Activated T-helper 1 cell treated with Interleukin-2 at 50 U/mL for 16 hours (primary cell): ENCODE data around the gene KIF1B.
A peak's percentile ranks its signal among the peaks of the same experiment; 100 is the strongest.
"Not testable (repeated sequence)": the region's sequence is repeated elsewhere in the genome, so short reads cannot be mapped to it uniquely, and the experiment has no call there.

Source experiments
- DNase-seq: peaks from one replicate; pipeline ENCODE4 v3.0.0-alpha.2; 2020; ENCODE audit warnings: low read depth

KIF1B gene

DNA sequence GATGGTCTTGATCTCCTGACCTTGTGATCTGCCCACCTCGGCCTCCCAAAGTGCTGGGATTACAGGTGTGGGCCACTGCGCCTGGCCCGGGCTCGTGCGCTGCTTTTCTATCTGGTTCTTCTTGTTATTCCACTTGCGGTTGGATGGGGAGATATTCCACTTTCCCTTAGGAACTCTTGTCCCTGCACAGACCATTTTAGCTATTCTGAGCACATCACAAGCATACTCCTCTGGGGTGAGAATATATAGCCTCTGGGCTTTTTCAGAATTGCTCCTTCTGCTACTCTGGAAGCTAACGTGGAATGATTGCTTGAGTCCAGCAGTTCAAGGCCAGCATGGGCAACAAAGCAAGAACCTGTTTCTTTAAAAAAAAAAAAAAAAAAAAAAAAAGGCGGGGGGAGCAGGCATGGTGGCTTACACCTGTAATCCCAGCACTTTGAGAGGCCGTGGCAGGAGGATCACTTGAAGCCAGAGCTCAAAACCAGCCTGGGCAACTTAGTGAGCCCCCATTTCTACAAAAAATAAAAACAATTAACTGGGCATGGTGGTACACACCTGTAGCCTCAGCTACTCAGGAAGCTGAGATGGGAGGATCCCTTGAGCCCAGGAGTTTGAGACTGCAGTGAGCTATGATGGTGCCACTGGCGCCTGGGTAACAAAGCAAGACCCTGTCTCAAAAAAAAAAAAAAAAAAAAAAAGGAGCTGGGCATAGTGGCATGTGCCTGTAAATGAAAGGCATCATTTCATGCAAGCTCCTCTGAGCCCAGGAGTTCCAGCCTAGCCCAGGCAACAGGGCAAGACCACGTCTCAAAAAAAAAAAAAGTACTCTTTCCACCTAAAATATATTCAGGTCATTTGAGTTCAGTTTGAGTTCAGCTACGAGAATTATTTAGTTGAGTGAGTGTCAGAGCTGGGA lies 176.6 kb downstream of the KIF1B start:
- no peak for DNase-seq

DNA sequence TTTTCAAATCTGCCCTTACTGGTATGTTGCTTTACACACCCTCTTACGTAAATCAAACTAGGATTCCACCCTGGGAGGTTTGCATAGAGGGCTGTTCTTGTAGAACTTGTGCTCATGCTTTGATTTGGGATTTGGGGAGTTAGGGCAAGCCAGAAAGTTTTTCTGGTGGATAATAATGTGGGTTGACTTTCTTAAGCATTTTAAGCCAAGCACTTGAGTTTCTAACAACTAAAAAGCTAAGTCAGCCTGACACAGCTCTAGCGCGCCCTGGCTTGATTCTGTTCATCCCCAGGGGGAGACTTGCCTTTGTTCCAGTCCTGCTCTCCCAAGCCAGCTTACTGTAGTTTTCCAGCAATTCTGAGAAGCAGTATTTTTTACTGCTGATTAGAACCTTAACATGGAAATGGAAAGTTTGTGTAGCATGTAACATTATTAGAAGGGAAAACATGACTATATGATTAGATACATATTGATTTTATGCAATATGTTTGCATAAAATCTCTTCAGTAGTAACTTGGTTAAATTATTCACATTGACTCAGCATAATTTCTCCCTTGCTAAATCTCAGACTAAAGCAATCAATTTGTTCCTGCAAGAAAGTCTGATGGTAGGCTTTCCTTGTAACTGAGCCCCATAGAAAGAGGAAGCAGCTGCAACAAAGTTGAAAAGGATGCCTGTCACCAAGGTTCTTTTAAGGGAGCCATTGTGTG lies 177.5 kb downstream of the KIF1B start:
- DNase-seq, result no peak

DNA sequence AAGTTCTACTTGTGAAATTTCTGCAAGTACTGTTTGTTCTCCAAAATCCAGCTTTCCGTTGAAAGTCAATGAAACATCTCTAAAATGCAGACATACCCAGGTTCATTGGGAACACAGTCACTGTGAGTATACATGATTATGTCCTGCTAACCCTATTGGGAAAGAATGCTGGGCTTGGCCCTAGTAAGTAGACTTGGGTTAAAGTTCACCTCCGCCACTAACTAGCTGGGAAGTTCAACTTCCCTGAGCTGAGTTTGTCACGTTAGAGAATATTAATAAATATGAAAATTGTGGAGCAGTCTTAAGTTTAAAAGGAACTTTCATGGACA lies 178.0 kb downstream of the KIF1B start:
- no peak for DNase-seq

DNA sequence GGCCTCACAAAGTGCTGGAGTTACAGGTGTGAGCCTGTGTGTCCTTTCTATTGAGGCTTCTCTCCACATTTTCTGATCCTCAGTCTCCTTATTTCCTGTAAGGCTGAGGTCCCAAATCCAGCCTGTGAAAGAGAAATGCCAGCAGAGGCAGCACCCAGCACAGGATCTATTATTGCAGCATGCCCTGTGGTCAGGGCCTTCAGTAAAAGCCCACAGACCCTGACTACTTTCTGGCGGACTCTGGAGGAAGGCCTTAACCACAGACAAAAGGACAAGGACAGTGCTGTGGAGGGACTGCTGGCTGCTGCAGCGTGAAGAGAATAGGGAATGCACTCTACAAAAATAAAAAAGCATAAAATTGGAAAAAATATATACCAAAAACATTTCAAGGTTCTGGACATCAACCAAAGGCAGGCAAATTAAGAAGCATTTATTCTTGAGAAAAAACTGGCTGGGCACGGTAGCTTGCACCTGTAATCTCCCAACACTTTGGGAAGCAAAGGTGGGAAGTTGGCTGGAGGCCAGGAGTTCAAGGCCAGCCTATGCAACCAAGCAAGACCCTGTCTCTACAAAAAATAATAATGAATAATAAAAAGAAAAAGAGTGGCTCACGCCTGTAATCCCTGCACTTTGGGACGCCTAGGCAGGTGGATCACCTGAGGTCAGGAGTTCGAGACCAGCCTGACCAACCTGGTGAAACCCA lies 179.1 kb downstream of the KIF1B start:
- DNase-seq, result no peak

DNA sequence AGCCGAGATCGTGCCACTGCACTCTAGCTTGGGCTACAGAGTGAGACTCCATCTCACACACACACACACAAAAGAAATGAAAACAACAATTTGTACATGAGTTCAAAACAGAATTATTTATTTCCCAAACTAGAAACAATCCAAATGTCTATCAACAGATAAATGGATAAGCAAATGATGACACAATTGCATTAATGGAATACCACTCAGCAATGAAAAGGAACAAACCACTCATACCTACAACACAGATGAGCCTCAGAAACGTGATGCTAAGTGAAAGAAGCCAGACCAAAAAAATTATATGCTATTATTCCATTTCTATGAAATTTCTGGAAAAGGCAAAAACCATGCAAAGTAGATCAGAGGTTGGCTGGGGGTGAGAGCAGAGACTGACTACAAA lies 186.5 kb downstream of the KIF1B start:
- DNase-seq, result no peak

DNA sequence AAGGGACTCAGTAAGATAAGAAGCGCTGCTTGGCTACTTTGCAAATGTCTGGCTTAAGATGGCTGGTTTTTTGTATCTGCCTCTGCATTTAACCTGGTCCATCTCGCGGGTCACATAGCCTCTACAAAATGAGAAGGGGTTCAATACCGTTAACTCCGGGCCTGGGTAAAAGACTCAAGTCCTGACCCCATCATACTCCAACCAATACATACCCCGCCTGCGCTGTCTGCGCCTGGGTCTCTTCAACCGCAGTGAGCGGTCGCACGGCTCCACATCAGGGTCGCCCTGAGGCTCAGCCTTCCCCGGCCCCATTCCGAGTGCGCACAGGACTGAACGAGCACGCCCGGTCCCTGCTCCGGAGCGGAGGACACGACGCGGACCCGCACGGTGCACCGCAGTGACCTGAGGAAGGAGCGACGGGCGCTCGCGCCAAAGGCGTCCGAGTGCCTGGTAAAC lies 187.9 kb downstream of the KIF1B start:
- DNase-seq, result no peak

DNA sequence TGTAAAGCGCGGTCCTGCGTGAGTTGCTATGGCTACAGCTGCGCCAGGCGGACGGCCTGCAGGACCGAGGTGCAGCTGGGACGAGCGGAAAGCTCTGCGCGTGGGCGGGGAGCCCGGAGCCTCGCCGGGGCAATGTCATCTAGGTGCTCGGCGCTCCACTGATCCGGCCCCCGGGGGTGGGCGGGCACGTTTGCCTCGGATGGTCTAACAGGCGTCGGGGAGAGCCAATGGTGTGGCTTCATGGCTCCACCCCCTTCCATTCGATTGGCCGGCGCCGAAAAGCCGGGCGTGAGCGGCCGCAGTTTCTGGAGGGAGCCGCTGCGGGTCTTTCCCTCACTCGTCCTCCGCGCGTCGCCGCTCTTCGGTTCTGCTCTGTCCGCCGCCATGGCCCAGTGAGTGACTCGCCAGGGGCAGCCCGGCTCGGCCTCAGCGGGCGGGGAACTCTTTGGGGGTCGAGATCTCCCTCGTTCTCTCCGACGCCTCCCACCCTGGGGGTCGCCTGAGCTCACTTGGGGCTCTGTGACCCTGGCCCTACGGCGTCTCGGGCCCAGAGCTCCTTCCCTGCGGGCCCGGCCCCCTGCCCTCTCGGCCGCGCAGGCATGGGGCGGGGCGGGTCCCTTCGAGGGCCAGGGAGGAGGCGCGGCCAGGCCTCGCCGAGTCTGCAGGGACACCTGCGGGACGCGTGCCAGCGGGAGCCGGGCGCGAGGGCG lies 188.5 kb downstream of the KIF1B start, which contains the start of gene PGD:
TSS of gene PGD (plus strand) at position 331 of the 710 bp plus-strand sequence. CDS start at position 385, 54 bp downstream.
- DNase-seq, result peak; percentile 93

DNA sequence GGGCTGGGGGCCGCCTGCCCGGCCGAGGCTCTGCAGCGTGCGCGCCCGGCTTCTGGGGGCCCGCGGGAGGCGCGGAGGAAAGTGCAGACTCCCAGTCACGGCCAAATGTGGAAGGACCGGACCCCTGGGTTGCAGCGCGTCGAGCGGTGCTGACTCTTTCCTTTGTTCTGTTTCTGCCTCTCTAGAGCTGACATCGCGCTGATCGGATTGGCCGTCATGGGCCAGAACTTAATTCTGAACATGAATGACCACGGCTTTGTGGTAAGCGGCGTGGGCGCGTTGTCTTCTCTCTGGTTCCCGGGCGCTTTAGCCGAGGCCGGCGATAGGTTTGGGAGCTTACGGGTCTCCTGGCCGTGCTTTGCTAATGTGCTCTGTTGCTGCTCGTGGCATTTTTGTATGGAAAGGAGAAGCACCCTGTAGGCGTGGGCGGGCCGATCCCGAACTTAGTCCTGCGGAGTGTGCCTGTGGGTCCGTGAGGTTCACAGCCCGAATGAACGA lies 189.1 kb downstream of the KIF1B start:
- DNase-seq, result no peak

DNA sequence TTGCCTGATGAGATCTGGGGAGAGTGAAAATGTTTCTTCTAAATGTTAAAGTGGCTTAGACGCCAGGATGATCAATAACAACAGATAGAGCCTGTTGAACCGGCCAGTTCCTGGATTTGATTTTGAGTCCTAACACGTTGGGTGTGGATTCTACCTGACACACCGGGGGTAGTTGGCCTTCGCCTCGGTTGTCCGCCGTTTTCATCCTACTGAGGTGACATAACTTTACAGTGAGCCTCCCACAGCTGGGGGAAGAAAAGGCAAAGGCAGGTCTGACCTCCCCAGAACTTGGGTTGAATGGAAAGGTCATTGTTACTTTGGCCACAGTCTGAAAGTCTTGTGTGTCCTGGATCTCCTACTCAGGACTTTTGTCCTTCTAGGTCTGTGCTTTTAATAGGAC lies 189.6 kb downstream of the KIF1B start:
- DNase-seq, result no peak

DNA sequence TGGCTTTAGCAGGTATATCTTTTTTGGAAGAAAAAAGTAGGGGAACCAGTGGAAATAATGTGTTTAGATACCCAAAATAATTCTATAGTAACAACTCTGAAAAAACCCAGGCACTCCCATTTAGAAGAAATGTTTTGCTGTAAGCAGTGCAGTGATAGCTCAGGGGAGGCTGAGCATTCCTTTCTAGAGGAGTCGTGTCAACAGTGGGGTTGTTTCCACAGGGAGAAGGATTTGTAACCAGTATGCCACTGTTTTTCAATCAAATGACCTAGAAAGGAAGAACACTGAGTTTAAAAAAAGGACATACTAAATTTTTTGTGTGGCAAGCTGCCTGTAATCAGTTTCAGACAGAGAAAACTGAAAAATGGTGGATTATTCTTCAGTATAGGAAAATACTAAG lies 190.9 kb downstream of the KIF1B start:
- no peak for DNase-seq

DNA sequence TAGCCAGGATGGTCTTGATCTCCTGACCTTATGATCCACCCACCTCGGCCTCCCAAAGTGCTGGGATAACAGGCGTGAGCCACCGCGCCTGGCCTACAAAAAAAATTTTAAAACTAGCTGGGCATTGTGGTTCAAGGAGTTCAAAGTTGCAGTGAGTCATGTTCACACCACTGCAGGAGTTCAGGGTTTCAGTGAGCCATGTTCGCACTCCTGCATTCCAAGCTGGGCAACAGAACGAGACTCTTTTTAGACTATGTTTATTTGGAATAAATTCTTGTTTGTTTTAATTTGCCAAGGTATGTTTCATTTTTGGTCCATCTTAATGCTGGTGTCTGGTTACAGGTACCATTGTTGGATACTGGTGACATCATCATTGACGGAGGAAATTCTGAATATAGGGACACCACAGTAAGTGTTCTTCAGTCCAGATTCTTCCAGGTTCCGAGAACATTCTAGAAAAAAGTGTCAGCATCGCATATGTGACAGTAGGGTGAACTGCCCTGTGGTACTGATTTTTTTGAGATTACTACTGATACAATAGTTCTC lies 192.4 kb downstream of the KIF1B start:
- no peak for DNase-seq

DNA sequence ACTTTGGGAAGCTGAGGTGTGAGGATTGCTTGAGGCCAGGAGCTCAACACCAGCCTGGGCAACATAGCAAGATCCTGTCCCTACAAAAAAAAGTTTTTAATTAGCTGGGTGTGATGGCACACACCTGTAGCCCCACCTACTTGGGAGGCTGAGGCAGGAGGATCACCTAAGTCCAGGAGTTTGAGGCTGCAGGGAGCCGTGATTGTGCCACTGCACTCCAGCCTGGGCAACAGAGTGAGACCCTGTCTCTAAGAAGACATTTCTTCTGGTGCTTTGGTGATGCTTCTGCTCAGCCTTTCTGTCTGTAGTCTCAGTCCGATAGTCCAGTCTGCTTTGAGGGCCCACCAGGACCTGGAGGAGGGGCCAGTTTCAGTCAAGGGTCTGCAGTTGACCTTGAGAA lies 196.8 kb downstream of the KIF1B start:
- DNase-seq, result no peak

DNA sequence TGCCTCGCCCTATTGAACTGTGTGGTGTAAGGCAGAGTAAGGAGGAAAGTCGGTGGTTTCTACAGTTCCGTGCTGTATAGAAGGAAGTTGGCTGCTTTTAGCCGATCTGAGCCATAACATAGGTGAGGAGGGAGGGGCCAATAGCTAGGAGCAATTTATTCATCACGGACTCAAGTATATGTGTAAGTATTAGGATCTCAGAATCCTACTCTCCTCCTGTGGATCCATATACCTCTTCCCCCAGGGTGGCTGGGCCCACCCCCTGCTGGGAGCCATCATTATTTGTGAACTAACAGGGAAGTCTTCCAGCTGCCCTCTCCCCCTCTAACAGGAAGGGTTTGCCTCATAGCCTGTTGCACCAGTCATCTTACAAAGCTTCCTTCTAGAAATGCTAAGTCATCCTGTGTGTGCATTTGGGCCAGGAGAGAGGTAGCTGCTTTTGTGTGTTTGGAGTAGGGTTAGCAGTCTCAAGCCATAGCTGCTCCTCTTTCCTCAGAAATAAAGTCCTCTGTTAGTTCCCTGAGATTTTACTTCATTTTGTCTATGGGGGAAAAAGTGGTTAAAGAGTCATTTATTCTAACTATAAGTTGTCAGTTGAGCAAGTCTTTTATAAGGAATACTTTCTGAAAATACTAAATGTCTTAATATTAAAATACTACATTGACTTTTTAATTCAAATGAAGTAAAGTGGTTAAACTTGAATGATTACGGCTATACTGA lies 205.0 kb downstream of the KIF1B start:
- no peak for DNase-seq

DNA sequence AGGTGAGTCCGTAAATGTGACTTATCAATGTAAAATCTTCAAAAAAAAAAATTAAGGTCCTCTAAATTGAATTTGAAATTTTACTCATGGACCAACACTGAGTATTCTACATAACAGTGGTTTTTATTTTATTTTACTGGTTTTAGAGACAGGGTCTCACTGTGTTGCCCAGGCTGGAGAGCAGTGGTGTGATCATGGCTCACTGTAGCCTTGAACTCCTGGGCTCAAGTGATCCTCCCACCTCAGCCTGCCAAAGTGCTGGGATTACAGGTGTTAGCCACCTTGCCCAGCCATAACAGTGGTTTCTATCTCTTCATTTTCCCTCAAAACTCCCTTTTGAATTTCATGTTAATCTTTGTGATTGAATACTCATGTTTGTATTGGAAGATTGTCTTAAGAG lies 205.6 kb downstream of the KIF1B start:
- DNase-seq, result not testable (repeated sequence)

DNA sequence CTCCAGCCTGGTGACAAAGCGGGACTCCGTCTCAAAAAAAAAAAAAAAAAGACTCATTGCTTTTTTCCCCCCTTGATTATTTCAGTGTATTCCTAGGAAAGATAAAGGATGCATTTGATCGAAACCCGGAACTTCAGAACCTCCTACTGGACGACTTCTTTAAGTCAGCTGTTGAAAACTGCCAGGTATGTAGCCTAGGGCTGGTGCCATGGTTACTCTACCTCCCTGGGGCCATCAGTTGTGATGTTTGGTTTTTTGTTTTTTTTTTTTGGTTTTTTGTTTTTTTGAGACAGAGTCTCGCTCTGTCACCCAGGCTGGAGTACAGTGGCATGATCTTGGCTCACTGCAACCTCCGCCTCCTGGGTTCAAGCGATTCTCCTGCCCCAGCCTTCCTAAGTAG lies 208.4 kb downstream of the KIF1B start:
- not testable (repeated sequence) for DNase-seq

DNA sequence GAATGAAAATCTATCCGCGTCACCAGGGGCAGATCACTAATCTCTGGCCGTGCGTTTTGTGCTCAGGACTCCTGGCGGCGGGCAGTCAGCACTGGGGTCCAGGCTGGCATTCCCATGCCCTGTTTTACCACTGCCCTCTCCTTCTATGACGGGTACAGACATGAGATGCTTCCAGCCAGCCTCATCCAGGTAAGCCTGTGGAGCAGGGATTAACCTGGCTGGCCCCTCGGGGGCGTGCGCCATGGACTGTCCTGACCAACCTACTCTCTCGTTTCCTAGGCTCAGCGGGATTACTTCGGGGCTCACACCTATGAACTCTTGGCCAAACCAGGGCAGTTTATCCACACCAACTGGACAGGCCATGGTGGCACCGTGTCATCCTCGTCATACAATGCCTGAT lies 209.0 kb downstream of the KIF1B start:
- no peak for DNase-seq

DNA sequence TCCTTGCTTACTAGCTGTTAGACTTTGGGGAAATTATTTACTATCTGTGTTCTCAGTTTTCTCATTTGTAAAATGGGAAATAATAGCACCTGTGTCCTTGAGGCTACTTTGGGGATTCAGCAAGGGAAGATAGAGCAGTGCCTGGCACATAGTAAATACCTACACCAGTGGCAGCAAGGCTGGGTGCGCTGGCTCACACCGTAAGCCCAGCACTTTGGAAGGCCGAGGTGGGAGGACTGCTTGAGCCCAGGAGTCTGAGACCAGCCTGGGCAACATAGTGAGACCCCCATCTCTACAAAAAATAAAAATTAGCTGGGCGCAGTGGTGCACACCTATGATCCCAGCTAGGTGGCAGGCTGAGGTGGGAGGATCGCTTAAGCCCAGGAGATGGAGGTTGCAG lies 211.3 kb downstream of the KIF1B start:
- DNase-seq, result no peak

DNA sequence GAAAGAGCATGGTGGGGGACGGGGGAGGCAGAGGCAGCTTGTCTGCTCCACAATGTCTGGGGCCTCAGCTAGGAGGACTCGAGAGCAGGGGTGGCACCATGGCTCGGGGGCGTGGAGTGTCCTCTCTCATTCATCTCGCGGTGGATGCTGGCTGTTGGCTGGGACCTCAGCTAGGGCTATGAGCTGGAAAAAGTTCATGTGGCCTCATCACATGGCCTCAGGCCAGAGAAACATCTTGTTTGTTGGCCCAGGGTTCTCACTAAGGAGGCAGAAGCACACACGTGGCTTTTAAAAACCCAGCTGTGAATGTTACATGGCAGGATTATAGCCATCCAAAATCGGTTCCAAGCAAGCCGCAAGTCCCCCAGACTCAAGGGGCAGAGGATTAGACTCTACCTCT lies 213.7 kb downstream of the KIF1B start:
- no peak for DNase-seq

DNA sequence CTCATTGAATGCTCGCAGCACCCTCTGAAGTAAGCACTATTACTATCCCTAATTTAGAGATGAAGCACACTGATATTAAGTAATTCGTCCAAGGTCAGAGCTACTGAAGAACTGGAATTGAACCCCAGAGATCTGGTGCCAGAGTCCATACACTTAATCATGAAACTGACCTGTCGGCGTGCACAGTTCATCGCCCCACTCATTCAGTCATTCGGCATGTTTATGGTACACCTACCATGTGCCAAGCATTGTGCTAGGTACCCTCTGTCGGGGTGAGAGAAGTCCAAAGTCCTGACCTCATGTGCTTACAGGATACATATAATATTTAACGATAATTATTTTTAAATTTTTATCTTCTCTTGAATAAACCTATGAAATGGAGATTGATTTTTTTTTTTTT lies 214.3 kb downstream of the KIF1B start:
- no peak for DNase-seq

DNA sequence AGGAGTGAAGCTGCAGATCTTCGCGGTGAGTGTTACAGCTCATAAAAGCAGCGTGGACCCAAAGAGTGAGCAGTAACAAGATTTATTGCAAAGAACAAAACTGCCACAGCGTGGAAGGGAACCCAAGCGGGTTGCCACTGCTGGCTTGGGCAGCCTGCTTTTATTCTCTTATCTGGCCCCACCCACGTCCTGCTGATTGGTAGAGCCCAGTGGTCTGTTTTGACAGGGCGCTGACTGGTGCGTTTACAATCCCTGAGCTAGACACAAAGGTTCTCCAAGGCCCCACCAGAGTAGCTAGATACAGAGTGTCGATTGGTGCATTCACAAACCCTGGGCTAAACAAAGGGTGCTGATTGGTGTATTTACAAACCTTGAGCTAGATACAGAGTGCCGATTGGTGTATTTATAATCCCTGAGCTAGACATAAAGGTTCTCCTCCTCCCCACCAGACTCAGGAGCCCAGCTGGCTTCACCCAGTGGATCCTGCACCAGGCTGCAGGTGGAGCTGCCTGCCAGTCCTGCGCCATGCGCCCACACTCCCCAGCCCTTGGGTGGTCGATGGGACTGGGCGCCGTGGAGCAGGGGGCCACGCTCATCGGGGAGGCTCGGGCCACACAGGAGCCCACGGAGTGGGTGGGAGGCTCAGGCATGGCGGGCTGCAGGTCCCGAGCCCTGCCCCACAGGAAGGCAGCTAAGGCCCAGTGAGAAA lies 215.6 kb downstream of the KIF1B start:
- DNase-seq, result not testable (repeated sequence)
